Kidney glomerular epithelial cell (primary cell): Measurements from ENCODE around the gene BCL2L11.

Experiments used
- DNase-seq: peaks from one replicate; lab custom pipeline; 2025; lab: John Stamatoyannopoulos, UW

Gene BCL2L11

GRCh38 chr2:111168528-111169239, 48.0 kb downstream of the BCL2L11 start:
- DNase-seq = peak; percentile 48

DNA sequence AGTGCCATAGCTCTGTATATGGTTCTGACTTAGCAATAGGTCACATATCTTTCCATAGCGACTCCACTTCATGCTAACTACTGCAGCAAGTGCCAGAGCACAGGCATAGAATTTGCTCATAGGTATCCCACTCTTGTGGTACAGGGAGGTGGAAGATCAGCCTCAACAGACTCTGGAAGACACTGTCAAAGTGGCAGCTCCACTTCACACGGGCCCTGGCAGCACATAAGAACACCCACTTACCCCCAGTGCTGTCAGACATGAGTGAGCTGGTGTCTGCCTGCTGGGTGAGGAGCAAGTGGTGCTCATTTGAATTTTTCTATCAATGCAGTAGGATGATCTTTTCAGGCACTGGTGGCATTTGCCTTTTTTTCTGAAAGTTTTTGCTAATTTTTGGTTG, 48.6 kb downstream of the BCL2L11 start:
- no peak for DNase-seq

DNA sequence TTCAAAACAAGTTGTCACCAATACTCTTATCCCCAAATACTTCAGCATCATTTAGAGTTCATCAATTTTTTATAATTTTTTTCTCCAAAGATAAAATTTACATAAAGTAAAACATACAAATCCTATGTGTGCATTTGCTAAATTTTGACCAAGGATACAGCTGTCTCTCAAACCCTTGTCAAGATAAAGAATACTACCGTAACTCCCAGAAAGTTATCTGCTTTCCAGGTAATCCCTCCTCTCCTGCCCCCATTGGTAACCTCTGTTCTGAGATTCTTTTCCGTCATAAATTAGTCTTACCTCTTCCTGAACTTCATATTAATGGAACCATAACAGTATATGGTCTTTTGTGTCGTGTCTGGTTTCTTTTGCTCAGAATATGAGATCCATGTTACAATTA, 49.2 kb downstream of the BCL2L11 start:
- no peak for DNase-seq

GRCh38 chr2:111171337-111171930, 50.7 kb downstream of the BCL2L11 start:
- no peak for DNase-seq

DNA sequence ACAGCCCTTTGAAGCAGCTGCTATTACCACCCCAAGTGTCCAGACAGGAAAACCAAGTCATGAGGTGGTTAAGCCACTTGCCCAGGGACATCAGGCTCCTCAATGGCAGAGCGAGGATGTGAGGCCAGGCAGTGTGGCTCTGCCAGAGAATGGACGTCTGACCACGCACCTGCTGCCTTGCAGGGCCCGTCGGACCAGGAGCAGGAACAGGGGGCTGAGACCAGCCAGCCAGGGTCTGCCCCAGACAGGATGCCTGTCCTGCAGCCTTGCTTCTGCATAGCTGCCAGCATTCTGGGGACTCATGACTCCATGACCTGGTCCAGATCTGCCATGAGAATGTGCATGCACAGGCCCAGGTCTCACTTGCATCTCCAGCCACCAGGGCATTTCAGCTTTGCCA, 52.0 kb downstream of the BCL2L11 start:
- DNase-seq = no peak

DNA sequence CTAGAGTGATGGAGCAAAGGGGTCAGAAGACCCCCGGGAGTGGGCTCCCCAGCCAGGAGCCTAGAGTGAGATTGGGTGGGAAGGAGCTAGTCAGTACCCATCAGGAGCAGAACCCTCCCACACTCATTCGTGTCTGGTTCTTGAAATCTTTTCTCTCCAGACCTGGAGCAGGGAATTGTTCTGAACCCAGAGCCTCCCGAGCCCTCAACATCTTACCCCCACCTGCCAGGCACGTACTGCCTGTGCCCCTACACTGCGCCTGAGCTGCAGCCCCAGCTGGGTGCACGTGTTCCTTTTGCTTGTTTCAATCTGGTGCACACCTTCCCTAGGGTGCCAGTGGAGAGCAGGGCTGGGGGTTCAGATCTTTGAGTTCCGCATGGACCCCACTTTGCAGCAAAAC, 52.6 kb downstream of the BCL2L11 start:
- no peak for DNase-seq

GRCh38 chr2:111173856-111174255, 53.1 kb downstream of the BCL2L11 start:
- no peak for DNase-seq

DNA sequence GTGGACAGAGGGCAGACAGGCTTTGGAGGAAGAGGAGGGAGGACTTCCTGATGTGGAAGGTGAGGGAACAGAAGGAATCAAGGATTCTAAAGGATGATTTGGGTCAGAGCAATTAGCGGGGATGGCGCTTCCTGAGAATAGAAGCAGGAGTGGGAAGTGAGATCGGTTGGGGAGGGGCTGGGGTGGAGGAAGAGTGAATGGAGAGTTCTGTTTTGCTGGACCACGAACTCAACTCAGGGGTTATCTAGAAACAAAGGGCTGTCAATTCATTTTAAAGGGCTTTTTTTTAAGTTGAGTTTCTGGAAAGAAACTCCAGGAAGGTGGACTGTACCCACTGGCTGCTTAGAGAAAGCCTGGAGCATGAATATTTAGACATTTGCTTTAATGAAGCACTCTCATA, 54.9 kb downstream of the BCL2L11 start:
- no peak for DNase-seq

GRCh38 chr2:111176388-111176787, 55.7 kb downstream of the BCL2L11 start:
- no peak for DNase-seq

DNA sequence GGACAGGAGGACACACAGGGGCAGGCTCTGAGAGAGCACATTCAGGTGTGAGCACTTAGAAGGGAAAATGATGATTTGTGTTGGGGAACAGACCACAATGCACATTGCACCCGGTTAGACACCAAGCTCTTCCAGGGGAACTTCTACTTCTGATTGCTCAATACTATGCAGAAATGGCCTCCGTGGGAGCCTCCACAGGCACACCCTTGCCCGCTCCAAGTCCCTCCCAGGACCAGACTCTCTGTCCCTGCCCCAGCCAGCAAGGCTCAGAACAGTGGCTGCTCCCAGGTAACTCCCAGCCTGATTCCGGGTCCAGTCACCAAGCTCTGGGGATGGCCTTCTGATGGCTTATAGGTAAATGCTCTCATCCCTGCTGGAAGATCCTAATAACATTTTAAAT, 56.2 kb downstream of the BCL2L11 start:
- no peak for DNase-seq

DNA sequence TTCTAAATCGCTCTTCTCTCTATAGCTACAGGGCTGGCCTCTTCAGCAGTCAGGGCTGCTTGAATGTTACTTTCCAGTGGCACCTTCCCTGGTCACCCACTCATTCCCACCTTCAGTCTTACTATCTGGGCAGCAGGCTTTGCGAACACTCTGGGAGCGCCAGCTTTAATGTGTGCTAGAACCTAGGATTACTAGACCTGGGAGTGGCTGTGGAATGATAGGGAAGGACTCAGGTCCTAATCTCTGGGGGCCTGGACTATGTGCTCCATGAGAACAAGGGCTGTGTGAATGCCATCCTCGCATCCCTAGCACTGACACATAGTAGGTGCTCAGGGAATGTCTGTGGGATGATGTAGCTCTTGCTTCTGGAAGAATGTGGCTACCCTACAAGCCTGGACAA, 57.6 kb downstream of the BCL2L11 start:
- no peak for DNase-seq

DNA sequence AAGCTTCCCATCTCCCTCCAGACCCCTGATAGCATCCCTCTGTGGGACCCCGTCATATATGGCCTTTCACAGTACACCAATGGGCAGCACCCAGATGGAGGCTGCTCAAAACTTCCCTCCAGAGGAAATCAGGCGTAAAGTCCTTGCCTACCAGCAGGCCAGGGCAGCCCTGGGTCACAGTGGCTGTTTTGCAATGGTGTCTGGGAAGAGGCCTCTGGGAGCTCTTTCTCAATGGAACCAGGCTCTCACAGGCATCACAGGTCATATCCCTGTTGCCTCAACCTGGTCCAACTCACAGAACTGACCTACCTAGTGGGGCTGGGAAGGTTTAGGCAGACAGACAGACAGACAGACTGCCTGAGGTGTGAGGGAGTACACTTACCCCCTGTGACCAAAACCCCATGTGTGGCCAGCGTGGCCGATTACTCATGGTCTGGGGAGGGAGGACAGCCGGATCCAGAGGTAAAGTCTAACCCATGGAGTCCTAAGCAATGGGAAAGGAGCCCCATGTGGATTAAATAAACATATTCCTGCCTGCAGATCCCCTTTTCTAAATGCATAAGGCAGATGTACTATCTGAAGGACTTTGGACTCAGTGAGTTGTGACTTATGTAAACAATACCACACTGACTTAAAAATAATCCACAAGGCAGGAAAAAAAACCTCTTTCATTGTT, 58.2 kb downstream of the BCL2L11 start:
- peak; percentile 70 for DNase-seq

- DNase-seq = no peak
Observed at GRCh38 chr2:111182121-111182520, 61.4 kb downstream of the BCL2L11 start.

DNA sequence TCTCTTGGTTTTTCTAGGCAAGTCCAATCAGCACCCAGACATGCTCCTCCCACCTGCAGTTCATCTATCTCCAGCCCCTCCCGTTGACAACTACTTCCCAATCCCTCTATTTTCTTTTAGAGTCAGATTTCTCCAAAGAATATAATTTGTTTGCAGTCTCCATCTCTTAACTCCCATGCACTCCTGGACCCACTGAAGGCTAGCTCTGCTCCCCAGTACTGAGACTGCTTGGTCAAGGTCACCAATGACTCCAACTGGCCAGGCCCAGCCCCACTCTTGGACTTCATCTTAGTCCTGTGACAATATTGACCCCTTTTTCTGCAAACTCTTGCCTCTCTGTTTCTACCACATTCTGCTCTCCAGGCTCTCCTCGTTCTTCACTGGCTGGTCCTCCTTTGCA, 62.0 kb downstream of the BCL2L11 start:
- no peak for DNase-seq

DNA sequence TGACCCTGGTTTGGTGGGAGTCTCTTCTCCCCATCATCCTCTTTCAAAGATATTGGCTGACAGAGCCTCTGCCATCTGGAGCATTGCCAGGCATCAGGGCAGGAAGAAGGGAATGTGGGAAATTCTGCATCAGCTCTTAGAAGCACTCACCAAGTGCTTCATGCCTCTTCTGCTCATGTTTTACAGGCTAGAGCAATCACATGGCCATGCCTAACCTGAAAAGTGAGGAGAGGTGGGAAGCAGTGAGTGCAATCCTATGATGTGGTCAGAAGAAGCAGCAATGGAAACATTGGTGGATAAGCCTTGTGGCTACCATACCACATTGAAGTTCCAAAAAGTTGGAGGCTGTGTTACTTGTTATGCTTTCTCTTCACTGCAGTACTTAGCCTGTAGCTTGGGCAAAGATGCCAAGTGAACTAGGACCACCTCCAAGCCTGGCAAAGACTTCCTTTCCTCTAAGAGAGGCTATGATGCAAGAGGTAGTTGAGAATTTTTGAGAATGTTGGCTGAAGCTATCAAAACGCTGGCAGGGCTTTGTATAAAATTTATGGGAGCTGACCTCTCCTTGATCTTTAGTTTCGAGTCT, 64.1 kb downstream of the BCL2L11 start:
- DNase-seq = peak; percentile 47

GRCh38 chr2:111185361-111186022, 64.8 kb downstream of the BCL2L11 start:
- peak; percentile 55 for DNase-seq

- DNase-seq = no peak
Observed at GRCh38 chr2:111186121-111186715, 65.5 kb downstream of the BCL2L11 start.

DNA sequence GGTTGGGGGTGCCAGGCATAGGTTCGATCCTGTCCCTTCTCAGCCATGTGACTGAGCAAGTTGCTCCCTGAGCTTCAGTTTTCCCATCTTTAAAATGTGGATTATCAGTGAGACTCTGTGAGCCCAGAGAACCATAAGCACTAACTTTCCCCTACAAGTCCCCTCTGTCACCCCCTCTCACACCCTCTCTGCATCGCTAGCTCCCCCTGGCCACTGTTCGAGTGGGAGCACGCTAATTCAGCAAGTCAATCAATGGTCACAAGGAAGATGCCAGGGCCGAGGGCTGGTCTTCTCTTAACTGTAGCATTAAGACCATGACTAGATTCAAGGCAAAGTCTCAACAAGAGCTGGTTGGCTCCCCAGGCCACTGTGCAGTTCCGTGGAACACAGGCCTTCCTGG, 66.2 kb downstream of the BCL2L11 start:
- no peak for DNase-seq

GRCh38 chr2:111188681-111189080, 68.0 kb downstream of the BCL2L11 start:
- no peak for DNase-seq

- DNase-seq = no peak
Observed at GRCh38 chr2:111189106-111189505, 68.4 kb downstream of the BCL2L11 start.

DNA sequence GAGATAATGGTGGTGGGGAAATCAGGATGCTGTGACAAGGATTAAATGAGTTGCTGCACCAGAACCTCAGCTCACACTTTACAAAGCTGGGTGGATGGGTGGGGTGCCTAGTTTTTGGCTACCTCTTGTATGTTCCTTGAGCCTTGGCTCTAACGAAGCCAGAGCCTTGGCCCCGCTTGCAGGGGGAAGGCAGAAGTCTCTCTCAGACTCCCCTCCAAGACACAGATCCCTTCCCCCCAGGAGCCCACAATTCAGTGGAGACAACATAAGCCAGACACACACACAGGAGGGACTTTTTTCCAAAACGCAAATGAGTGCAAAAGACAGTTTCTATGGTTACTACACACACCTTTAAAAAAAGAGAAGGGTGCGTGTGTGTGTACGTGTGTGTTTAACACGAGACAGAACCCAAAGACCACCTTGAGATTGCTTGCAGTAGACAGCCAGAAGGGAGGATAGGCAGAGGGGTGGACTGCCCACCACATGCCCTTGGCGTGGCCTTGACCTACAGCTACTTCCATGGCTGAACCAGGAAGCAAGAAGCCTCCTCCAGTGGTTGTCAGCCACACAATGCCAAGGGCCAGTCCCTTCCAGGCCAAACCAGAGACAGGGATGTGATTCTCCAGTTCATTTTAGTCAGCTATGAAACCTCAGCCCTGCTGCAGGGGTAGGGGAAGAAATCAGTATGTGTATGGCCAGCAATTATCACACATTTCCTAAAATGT, 70.3 kb downstream of the BCL2L11 start:
- no peak for DNase-seq
